SU-DHL-6 (cell line): ENCODE measurements around the gene PPP1CB.
"Not testable (repeated sequence)": the region's sequence is repeated elsewhere in the genome, so short reads cannot be mapped to it uniquely, and the experiment has no call there.

ENCODE experiments used
- H2AFZ ChIP-seq: fragments of 200-600 bp; sonication (generic); 2 replicates; pipeline ENCODE4 v1.6.1; 2014; ENCODE audit warnings: low read depth, mild to moderate bottlenecking, moderate library complexity, mixed read lengths, antibody characterized with exemption, low read length; ENCODE audit not compliant: severe bottlenecking
- H3F3A ChIP-seq: fragments of 200-600 bp; shearing (Covaris generic); 2 replicates; pipeline ENCODE4 v1.6.0; 2016; ENCODE audit warnings: antibody characterized with exemption, mild to moderate bottlenecking; ENCODE audit not compliant: insufficient read depth
- H3K27ac ChIP-seq: fragments of 200-600 bp; sonication (generic); 2 replicates; pipeline ENCODE4 v1.5.1; 2016; ENCODE audit warnings: low read depth, mild to moderate bottlenecking, low read length, moderate library complexity, mixed read lengths
- H3K27me3 ChIP-seq: fragments of 200-600 bp; sonication (generic), shearing (Covaris generic); 2 replicates; pipeline ENCODE4 v1.6.0; 2014; ENCODE audit warnings: mild to moderate bottlenecking, low read length
- H3K36me3 ChIP-seq: fragments of 200-600 bp; sonication (generic); 2 replicates; pipeline ENCODE4 v1.6.1; 2014; ENCODE audit warnings: mild to moderate bottlenecking, low read length, mixed read lengths
- H3K4me2 ChIP-seq: fragments of 300-600, 200-600 bp; shearing (Covaris generic), sonication (generic); 2 replicates; pipeline ENCODE4 v1.6.0; 2014; ENCODE audit warnings: low read length, low read depth, mild to moderate bottlenecking; ENCODE audit not compliant: poor library complexity, severe bottlenecking
- H3K4me3 ChIP-seq: fragments of 200-600 bp; sonication (generic); 2 replicates; pipeline ENCODE4 v1.5.1; 2014; ENCODE audit warnings: antibody characterized with exemption, low read length, mild to moderate bottlenecking, mixed read lengths; ENCODE audit not compliant: insufficient read depth, poor library complexity, severe bottlenecking
- H3K79me2 ChIP-seq: fragments of 200-600 bp; sonication (generic); 2 replicates; pipeline ENCODE4 v1.6.1; 2014; ENCODE audit warnings: mild to moderate bottlenecking, low read length, moderate library complexity; ENCODE audit not compliant: insufficient read depth
- H3K9ac ChIP-seq: fragments of 200-600 bp; sonication (generic); 2 replicates; pipeline ENCODE4 v1.7.0; 2014; ENCODE audit warnings: mild to moderate bottlenecking, low read length
- H3K9me2 ChIP-seq: fragments of 200-600 bp; sonication (generic); replicated peaks from 2 replicates; pipeline ENCODE4 v1.6.1; 2014; ENCODE audit warnings: low read length; ENCODE audit not compliant: insufficient read depth
- H3K9me3 ChIP-seq: fragments of 200-600 bp; sonication (generic); 2 replicates; pipeline ENCODE4 v1.6.1; 2014; ENCODE audit warnings: low read length, mixed read lengths; ENCODE audit not compliant: insufficient read depth
- H4K20me1 ChIP-seq: fragments of 200-600 bp; sonication (generic); 2 replicates; pipeline ENCODE4 v1.6.1; 2014; ENCODE audit warnings: low read depth, mild to moderate bottlenecking, antibody characterized with exemption, low read length, moderate library complexity, mixed read lengths
- CTCF ChIP-seq: fragments of 200-600 bp; sonication (generic); IDR thresholded peaks from one replicate; pipeline ENCODE4 v1.5.1; 2017; ENCODE audit warnings: antibody characterized with exemption, mild to moderate bottlenecking, low read length, moderate library complexity; ENCODE audit not compliant: insufficient read depth, poor library complexity, severe bottlenecking
- EZH2phosphoT487 ChIP-seq: fragments of 200-600 bp; sonication (generic), shearing (Covaris generic); conservative IDR thresholded peaks from 2 replicates; pipeline ENCODE4 v1.6.1; 2018; ENCODE audit warnings: mild to moderate bottlenecking, antibody characterized with exemption, low read length, moderate library complexity, mixed read lengths

PPP1CB gene

DNA sequence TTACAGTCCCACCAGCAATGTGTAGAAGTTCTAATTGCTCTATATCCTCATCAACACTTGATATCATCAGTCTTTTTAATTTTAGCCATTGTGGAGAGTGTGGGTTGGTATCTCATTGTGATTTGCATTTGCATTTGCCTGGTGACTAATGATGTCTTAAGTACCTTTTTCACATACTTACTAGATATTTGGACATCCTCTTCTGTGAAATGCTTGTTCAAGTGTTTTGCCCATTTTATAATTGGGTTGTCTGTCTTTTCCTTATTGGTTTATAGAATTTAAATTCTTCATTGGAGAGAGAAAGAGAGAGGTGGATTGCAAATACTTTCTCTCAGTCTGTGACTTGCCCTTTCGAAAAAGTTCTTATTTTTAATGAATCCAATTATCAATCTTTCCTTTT lies 14.0 kb upstream of the PPP1CB start:
- no peaks in the 10 kb centered on the region for H3K27me3 ChIP-seq
- no peaks in the 10 kb centered on the region for H3F3A ChIP-seq
- no peak overlapping the region for H3K9ac ChIP-seq
- H3K9me3 ChIP-seq, result no peaks in the 10 kb centered on the region; the same call in 1 of the 2 replicates
- no peak overlapping the region for H3K4me3 ChIP-seq
- H3K36me3 ChIP-seq, result 0 out of 2 replicates have a peak, but pooled peaks cover 3% of the 10 kb centered on the region
- no peaks in the 10 kb centered on the region for H3K9me2 ChIP-seq
- no peak overlapping the region for H3K4me2 ChIP-seq
- TF ChIP-seq EZH2phosphoT487 (no peak), CTCF (no peak)
- no peaks in the 10 kb centered on the region for H3K79me2 ChIP-seq
- H2AFZ ChIP-seq, result no peak overlapping the region
- no peaks in the 10 kb centered on the region for H4K20me1 ChIP-seq
- no peak overlapping the region for H3K27ac ChIP-seq

DNA sequence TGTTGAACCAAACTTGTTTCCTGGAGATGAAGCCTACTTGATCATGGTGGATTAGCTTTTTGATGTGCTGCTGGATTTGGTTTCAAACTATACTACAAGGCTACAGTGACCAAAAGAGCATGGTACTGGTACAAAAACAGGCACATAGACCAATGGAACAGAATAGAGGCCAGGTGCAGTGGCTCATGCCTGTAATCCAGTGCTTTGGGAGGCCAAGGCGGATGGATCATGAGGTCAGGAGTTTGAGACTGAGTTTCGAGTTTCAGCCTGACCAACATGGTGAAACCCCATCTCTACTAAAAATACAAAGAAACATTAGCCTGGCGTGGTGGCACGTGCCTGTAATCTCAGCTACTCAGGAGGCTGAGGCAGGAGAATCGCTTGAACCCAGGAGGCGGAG lies 9.0 kb upstream of the PPP1CB start:
- H3K79me2 ChIP-seq, H3K9me3 ChIP-seq, H3K27me3 ChIP-seq, H4K20me1 ChIP-seq, H3K9me2 ChIP-seq, H3K36me3 ChIP-seq, H2AFZ ChIP-seq, H3K4me3 ChIP-seq, H3F3A ChIP-seq, H3K9ac ChIP-seq, H3K27ac ChIP-seq, H3K4me2 ChIP-seq: not testable (repeated sequence)

- Histone ChIP-seq H3K27ac (no peak overlapping the region), H3K27me3 (no peaks in the 10 kb centered on the region), H4K20me1 (no peaks in the 10 kb centered on the region), H3F3A (peaks cover 3% of the 10 kb centered on the region; the same call in 1 of the 2 replicates), H3K9me2 (no peaks in the 10 kb centered on the region), H3K79me2 (no peaks in the 10 kb centered on the region), H2AFZ (no peak overlapping the region), H3K4me2 (no peak overlapping the region), H3K4me3 (no peak overlapping the region), H3K36me3 (no peaks in the 10 kb centered on the region), H3K9ac (no peak overlapping the region), H3K9me3 (no peaks in the 10 kb centered on the region; the same call in 1 of the 2 replicates)
- TF ChIP-seq EZH2phosphoT487 (no peak), CTCF (no peak)
Observed at GRCh38 chr2:28745225-28745624, 6.4 kb upstream of the PPP1CB start.

GRCh38 chr2:28745876-28746275 lies 5.8 kb upstream of the PPP1CB start:
- H3F3A ChIP-seq, result peaks cover 10% of the 10 kb centered on the region
- H2AFZ ChIP-seq, result no peak overlapping the region
- H3K4me2 ChIP-seq, result no peak overlapping the region
- H3K27me3 ChIP-seq, result no peaks in the 10 kb centered on the region
- no peaks in the 10 kb centered on the region for H3K9me2 ChIP-seq
- no peak overlapping the region for H3K9ac ChIP-seq
- H4K20me1 ChIP-seq, result no peaks in the 10 kb centered on the region
- H3K36me3 ChIP-seq, result no peaks in the 10 kb centered on the region
- no peak overlapping the region for H3K4me3 ChIP-seq
- H3K9me3 ChIP-seq, result no peaks in the 10 kb centered on the region; the same call in 1 of the 2 replicates
- no peak for TF ChIP-seq EZH2phosphoT487
- no peak for TF ChIP-seq CTCF
- no peak overlapping the region for H3K27ac ChIP-seq
- H3K79me2 ChIP-seq, result no peaks in the 10 kb centered on the region
